Endothelial cell of umbilical vein (primary cell): ENCODE results near the gene ADAM17. TPM values are rescaled to one million over a fixed set of nuclear protein-coding genes. Genes with fewer than 3 reads are reported as not detected.
A peak's percentile ranks its signal among the peaks of the same experiment; 100 is the strongest.
"Not testable (repeated sequence)": the region's sequence is repeated elsewhere in the genome, so short reads cannot be mapped to it uniquely, and the experiment has no call there.

Experiments used
- BruUV-seq: library from RNA; stranded (reverse); fragments of 400-500 nt; replicated peaks from 2 replicates; lab custom pipeline; 2021; lab: Mats Ljungman, UMichigan
- CTCF ChIA-PET: fragments of 300-600, 350-600 bp; sonication (Branson Sonifier 250); formaldehyde crosslinking; loops from one replicate; lab custom pipeline; 2021; ENCODE audit warnings: antibody characterized with exemption, inconsistent platforms; lab: Charles Lee
- POLR2A ChIA-PET: fragments of 300-600, 350-600 bp; sonication (Branson Sonifier 250); formaldehyde crosslinking; loops from one replicate; lab custom pipeline; 2021; ENCODE audit warnings: antibody characterized with exemption, inconsistent platforms; lab: Charles Lee
- DNase-seq: peaks from one replicate; pipeline ENCODE4 v3.0.0-alpha.2; 2011; ENCODE audit warnings: low read depth, low spot score
- FAIRE-seq: peaks from 2 replicates; lab custom pipeline; 2011; peaks lifted over from hg19 to GRCh38; lab: Jason Lieb, UNC
- H2AFZ ChIP-seq: 2 replicates; pipeline ENCODE4 v1.6.0; 2012; ENCODE audit warnings: low read depth, low read length, control low read depth, inconsistent platforms
- H3K27ac ChIP-seq: 2 replicates; pipeline ENCODE4 v1.5.1; 2011; ENCODE audit warnings: low read depth, mild to moderate bottlenecking, control low read depth, low read length, moderate library complexity; ENCODE audit not compliant: insufficient read depth
- H3K27me3 ChIP-seq, 2 experiments: 2 replicates each; pipeline versions ENCODE4 v1.6.0 to v1.6.1; 2011; ENCODE audit warnings: low read length in 2 of 2, mixed read lengths in 1 of 2; ENCODE audit not compliant: control insufficient read depth in 2 of 2, insufficient read depth in 2 of 2
- H3K36me3 ChIP-seq, 2 experiments: 2 replicates in 1 of 2; 3 replicates in 1 of 2; pipeline ENCODE4 v1.5.1; 2011; ENCODE audit warnings: low read length in 2 of 2, mild to moderate bottlenecking in 1 of 2, moderate library complexity in 1 of 2; ENCODE audit not compliant: control insufficient read depth in 2 of 2, insufficient read depth in 2 of 2; ENCODE audit errors: extremely low read depth in 1 of 2
- H3K4me1 ChIP-seq: 3 replicates; pipeline ENCODE4 v1.5.1; 2011; ENCODE audit warnings: mild to moderate bottlenecking, low read length; ENCODE audit not compliant: control insufficient read depth, insufficient read depth; ENCODE audit errors: extremely low read depth
- H3K4me2 ChIP-seq: 2 replicates; pipeline ENCODE4 v1.6.1; 2011; ENCODE audit warnings: low read length, control low read depth, mixed read lengths; ENCODE audit not compliant: insufficient read depth
- H3K4me3 ChIP-seq, 3 experiments: fragments of 200-600 bp in 1 of 3; sonication (generic), shearing (Covaris generic) in 1 of 3; replicated peaks in 1 of 3; 2 replicates each; pipeline ENCODE4 v1.5.1; 2011 to 2016; ENCODE audit warnings: control low read depth in 3 of 3, low read length in 3 of 3, mild to moderate bottlenecking in 2 of 3, inconsistent platforms in 1 of 3, low read depth in 1 of 3, moderate library complexity in 1 of 3; ENCODE audit not compliant: insufficient read depth in 1 of 3
- H3K79me2 ChIP-seq: 2 replicates; pipeline ENCODE4 v1.6.0; 2012; ENCODE audit warnings: low read length, inconsistent platforms; ENCODE audit not compliant: control insufficient read depth, insufficient read depth
- H3K9ac ChIP-seq: replicated peaks from 2 replicates; pipeline ENCODE3; 2011; ENCODE audit warnings: low read length, control low read depth; ENCODE audit not compliant: insufficient read depth; ENCODE audit errors: extremely low read depth
- H3K9me1 ChIP-seq: replicated peaks from 3 replicates; pipeline ENCODE4 v1.6.0; 2011; ENCODE audit warnings: mild to moderate bottlenecking, low read length; ENCODE audit not compliant: control insufficient read depth, insufficient read depth; ENCODE audit errors: extremely low read depth
- H3K9me3 ChIP-seq: replicated peaks from 2 replicates; pipeline ENCODE4 v1.5.1; 2012; ENCODE audit warnings: low read length, inconsistent platforms; ENCODE audit not compliant: control insufficient read depth, insufficient read depth
- H4K20me1 ChIP-seq: replicated peaks from 2 replicates; pipeline ENCODE3; 2011; ENCODE audit warnings: mild to moderate bottlenecking, low read length; ENCODE audit not compliant: control insufficient read depth, insufficient read depth; ENCODE audit errors: extremely low read depth
- EZH2 ChIP-seq: IDR thresholded peaks from 2 replicates; pipeline ENCODE4 v1.6.1; 2012; ENCODE audit warnings: borderline replicate concordance, low read depth, mild to moderate bottlenecking, moderate library complexity, low read length, inconsistent platforms; ENCODE audit not compliant: severe bottlenecking
- FOS ChIP-seq: IDR thresholded peaks from 2 replicates; pipeline ENCODE4 v1.6.1; 2011; ENCODE audit warnings: mild to moderate bottlenecking, low read length, moderate library complexity, borderline replicate concordance; ENCODE audit not compliant: insufficient read depth
- GATA2 ChIP-seq: IDR thresholded peaks from 2 replicates; pipeline ENCODE4 v1.7.0; 2011; ENCODE audit warnings: low read depth, mild to moderate bottlenecking, moderate library complexity, mixed read lengths, low read length; ENCODE audit not compliant: insufficient read length, insufficient read depth
- JUN ChIP-seq: IDR thresholded peaks from 2 replicates; pipeline ENCODE4 v1.6.1; 2011; ENCODE audit warnings: borderline replicate concordance, low read depth; ENCODE audit not compliant: insufficient read length, insufficient read depth
- MYC ChIP-seq: IDR thresholded peaks from one replicate; pipeline ENCODE4 v1.6.1; 2011; ENCODE audit warnings: mild to moderate bottlenecking, low read depth, low read length
- POLR2A ChIP-seq: IDR thresholded peaks from 2 replicates; pipeline ENCODE4 v1.6.1; 2012; ENCODE audit warnings: low read depth, mild to moderate bottlenecking, control low read depth, low read length
- POLR2AphosphoS5 ChIP-seq: IDR thresholded peaks from 2 replicates; pipeline ENCODE4 v1.6.1; 2012; ENCODE audit warnings: low read depth, mild to moderate bottlenecking, control low read depth, low read length, moderate library complexity; ENCODE audit not compliant: insufficient read depth
- dilution Hi-C: fragments of 300-500 bp; cut with MboI; formaldehyde crosslinking; loops from one replicate; pipeline ENCODE4 v1.15.0; 2019; ENCODE audit warnings: low sequenced_read_pairs; ENCODE audit not compliant: extremely low pct_ligation_motif_present
- intact Hi-C: fragments of 100-400 bp; cut with micrococcal nuclease; formaldehyde crosslinking; loops from one replicate; pipeline ENCODE4 v1.10.0; 2022
- polyA plus RNA-seq, 4 experiments: library from polyadenylated mRNA; depleted of rRNA in 3 of 4; stranded (reverse) in 3 of 4; unstranded in 1 of 4; fragments of >200 nt; gene quantifications; 2 replicates each; pipeline versions ENCODE4 v1.2.1 to v1.2.3, GENCODE V29; 2011 to 2012; ENCODE audit warnings: missing spikeins in 1 of 4
- total RNA-seq: library from RNA; stranded (reverse); gene quantifications from 2 replicates; pipeline ENCODE4 v1.2.3, GENCODE V29; 2021
- TF ChIP-seq, protein P1 (sequence below): IDR thresholded peaks from 2 replicates; pipeline ENCODE4 v1.6.1; 2011; ENCODE audit not compliant: insufficient read depth, insufficient read length
- TF ChIP-seq, protein P2 (sequence below), 2 donors: IDR thresholded peaks; 1 replicate in 1 of 2; 2 replicates in 1 of 2; pipeline ENCODE4 v1.5.1; 2011; ENCODE audit warnings: low read length in 2 of 2, mild to moderate bottlenecking in 2 of 2, moderate library complexity in 2 of 2, control low read depth in 1 of 2, inconsistent platforms in 1 of 2, low read depth in 1 of 2; ENCODE audit not compliant: insufficient read depth in 1 of 2; ENCODE audit errors: extremely low read depth in 1 of 2

The ADAM17 gene
- total and polyA plus RNA-seq, 2 donors (not counting 3 experiments of a cell fraction or from before 2014, with no cell fraction given): 10.6 to 57.1 TPM

DNA sequence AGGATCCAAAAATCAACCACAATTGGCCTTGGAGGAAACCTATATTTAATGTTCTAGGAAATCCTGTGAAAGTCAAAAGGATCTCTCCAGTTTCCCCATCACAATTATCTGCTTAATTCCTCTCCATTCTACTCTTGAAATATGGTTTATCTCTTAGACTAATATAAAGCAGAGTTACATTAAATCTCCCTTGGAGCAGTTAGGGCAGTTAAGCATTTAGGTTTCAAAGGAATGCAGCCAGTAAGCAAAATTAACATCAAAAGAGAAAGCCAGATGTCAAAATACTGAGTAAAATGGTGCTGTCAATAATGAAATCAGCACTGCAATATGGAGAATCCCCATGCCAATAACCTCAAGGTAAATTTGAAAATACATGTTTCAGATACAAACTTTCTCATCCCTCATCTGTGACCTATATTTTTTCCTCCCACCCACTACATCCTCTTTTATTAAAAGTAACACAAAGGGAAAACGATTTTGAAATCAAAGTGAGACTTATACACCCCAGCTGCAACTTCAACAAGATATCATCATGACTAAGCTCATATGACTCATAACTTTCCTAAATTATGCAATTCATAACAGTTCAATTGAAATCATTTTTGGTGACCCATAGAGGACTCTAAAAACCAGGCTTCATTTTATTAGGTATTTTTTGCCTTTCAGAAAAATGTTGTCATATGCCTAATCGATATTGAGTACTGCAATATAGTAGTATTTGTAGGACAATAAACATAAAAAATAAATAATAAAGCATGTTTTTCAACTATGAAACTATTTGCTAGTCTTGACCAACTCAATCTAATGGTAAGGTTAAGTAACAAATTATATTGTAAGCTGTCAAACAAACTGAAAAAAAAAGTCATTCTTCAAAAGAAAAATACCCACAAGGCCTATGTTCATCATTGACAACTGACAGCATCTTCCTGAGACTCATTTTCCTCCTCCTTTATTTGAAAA is 3.1 kb downstream of the ADAM17 start:
- H4K20me1 ChIP-seq: no peaks in the 10 kb centered on the region
- H3K36me3 ChIP-seq: no peaks in the 10 kb centered on the region
- H3K27me3 ChIP-seq: no peaks in the 10 kb centered on the region
- peak overlapping the region; percentile 84 for H3K4me2 ChIP-seq
- ChIA-PET CTCF (interaction anchor here (0.9 kb wide), 1 partner anchor 12 kb away, joined by 3 read pairs; no protein-coding TSS in a partner anchor), POLR2A (no interaction called here)
- no peaks in the 10 kb centered on the region for H3K9me1 ChIP-seq
- BruUV-seq: no TSS peak
- peak overlapping the region; percentile 47 for H3K9ac ChIP-seq
- intact Hi-C loops: loop anchor here (2.0 to 5.0 kb wide), 2 partner anchors 14 to 45 kb away; no protein-coding TSS in a partner anchor
- FAIRE-seq (peak; percentile 81), DNase-seq (peak; percentile 78)
- TF ChIP-seq MYC (no peak), POLR2AphosphoS5 (no peak), EZH2 (no peak), GATA2 (peak; percentile 27), POLR2A (no peak), FOS (peak; percentile 90), JUN (peak; percentile 95)
- TF ChIP-seq, protein P1, sequence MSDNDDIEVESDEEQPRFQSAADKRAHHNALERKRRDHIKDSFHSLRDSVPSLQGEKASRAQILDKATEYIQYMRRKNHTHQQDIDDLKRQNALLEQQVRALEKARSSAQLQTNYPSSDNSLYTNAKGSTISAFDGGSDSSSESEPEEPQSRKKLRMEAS: no peak
- TF ChIP-seq, protein P2, sequence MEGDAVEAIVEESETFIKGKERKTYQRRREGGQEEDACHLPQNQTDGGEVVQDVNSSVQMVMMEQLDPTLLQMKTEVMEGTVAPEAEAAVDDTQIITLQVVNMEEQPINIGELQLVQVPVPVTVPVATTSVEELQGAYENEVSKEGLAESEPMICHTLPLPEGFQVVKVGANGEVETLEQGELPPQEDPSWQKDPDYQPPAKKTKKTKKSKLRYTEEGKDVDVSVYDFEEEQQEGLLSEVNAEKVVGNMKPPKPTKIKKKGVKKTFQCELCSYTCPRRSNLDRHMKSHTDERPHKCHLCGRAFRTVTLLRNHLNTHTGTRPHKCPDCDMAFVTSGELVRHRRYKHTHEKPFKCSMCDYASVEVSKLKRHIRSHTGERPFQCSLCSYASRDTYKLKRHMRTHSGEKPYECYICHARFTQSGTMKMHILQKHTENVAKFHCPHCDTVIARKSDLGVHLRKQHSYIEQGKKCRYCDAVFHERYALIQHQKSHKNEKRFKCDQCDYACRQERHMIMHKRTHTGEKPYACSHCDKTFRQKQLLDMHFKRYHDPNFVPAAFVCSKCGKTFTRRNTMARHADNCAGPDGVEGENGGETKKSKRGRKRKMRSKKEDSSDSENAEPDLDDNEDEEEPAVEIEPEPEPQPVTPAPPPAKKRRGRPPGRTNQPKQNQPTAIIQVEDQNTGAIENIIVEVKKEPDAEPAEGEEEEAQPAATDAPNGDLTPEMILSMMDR (IDR thresholded peaks at IDR 0.05; ENCODE audit: extremely low read depth in 1 of 2, insufficient read depth in 1 of 2, low read depth in 1 of 2, low read length in 2 of 2): no peak
- dilution Hi-C loops: no loop called here
- H3K9me3 ChIP-seq: no peaks in the 10 kb centered on the region
- H3K79me2 ChIP-seq: peaks cover 79% of the 10 kb centered on the region
- H3K27ac ChIP-seq: peak overlapping the region; percentile 58
- H3K4me3 ChIP-seq: no peak overlapping the region
- H2AFZ ChIP-seq: no peak overlapping the region
- H3K4me1 ChIP-seq: peaks cover 38% of the 10 kb centered on the region

DNA sequence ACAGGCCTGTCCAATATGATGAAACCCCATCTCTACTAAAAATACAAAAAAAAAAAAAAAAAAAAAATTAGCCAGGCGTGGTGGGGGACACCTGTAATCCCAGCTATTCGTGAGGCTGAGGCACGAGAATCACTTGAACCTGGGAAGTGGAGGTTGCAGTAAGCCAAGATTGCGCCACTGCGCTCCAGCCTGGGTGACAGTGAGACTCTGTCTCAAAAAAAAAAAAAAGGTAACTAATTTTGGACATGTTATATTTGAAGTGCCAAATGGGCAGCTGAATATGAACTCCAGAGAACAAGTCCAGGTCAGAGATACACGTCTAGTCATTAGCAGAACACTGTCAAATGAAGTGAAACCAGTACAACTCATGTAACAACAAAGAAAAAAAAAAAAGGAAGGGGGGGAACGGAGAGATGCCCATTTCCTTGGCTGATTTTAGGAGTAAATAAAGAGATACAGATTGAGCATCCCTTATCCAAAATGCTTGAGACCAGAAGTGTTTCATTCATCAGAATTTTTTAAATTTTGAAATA is 4.7 kb downstream of the ADAM17 start:
- dilution Hi-C loops, H3K9ac ChIP-seq, H2AFZ ChIP-seq, H3K27ac ChIP-seq, POLR2A ChIA-PET, H3K36me3 ChIP-seq, H3K27me3 ChIP-seq, H4K20me1 ChIP-seq, H3K9me1 ChIP-seq, FAIRE-seq, H3K9me3 ChIP-seq, H3K4me3 ChIP-seq, DNase-seq, BruUV-seq, H3K4me2 ChIP-seq: not testable (repeated sequence)
- Histone ChIP-seq H3K79me2 (peaks cover 88% of the 10 kb centered on the region), H3K4me1 (peaks cover 40% of the 10 kb centered on the region)
- CTCF ChIA-PET: interaction anchor here (0.7 to 0.8 kb wide), 2 partner anchors 12 to 22 kb away, joined by 3 read pairs; no protein-coding TSS in a partner anchor
- intact Hi-C loops: loop anchor here (5.0 kb wide), 1 partner anchor 44 kb away; no protein-coding TSS in a partner anchor
